GM21717 (cell line): ENCODE measurements around the gene FMN1.

Experiments
- ATAC-seq: cut with Tn5 transposase; IDR thresholded peaks from one replicate; pipeline ENCODE4 v1.9.1; 2021; ENCODE audit warnings: mild to moderate bottlenecking, moderate library complexity; ENCODE audit not compliant: unreplicated experiment

Gene FMN1

GRCh38 chr15:32893421-32893820 lies 301.1 kb downstream of the FMN1 start:
- ATAC-seq = no peak

GRCh38 chr15:32889214-32889613 lies 305.3 kb downstream of the FMN1 start:
- no peak for ATAC-seq

GRCh38 chr15:32888221-32888761 lies 306.2 kb downstream of the FMN1 start:
- no peak for ATAC-seq

DNA sequence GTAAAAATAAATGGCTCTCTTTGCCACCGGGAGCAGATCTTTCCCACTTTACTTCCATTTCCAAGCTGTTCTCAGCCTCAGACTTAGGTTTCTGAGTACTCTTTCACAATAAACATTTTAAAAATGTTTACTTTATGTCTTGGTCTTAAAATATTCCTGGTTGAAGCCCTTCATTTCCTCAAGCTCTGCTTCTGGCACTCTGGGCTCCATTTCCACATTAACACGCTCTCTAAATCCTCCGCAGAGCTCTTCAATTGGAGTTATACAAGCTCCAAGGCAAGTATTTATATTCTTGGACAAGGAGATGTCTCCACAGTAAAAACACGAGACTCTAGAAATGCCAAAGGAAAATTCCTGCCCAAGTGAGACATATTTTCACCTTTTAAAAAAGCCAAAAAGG lies 307.4 kb downstream of the FMN1 start:
- no peak for ATAC-seq

DNA sequence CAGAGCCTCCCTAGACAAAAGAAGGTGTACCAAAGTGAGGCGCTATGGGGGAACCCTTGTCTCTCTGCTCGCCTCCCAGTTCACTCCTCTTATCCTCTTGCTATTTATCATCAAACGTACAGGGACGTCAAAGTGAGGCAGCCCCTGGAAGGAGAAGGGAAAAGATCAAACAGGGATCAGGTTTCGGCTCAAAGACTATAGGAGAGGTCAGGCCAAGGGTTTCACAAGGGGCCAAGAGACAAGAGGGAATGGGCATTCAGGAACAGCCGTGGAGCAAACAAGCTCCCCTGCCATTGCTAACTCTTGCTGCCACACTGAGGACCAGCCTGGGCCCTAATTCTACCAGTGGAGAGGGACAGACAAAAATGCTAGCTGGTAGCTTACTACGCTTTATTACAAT lies 308.1 kb downstream of the FMN1 start:
- ATAC-seq = no peak

DNA sequence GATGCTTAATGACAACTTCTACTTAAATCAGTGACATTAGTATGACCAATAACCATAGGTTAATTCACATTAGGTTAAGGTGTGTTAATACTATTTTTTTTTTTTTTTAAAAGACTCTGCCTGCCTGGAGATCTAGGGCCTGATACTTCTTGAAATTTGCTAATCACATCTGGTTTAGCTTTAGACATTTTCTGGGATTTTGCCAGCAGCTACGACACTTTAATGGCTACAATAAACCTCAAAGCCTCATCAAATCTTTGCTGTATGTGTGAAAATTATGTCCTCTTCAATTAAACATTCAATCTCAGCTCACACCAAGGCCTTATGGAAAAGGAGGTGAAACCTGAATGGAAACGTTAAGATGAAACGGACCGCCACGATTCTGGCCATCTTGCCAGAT lies 308.8 kb downstream of the FMN1 start:
- ATAC-seq = no peak

DNA sequence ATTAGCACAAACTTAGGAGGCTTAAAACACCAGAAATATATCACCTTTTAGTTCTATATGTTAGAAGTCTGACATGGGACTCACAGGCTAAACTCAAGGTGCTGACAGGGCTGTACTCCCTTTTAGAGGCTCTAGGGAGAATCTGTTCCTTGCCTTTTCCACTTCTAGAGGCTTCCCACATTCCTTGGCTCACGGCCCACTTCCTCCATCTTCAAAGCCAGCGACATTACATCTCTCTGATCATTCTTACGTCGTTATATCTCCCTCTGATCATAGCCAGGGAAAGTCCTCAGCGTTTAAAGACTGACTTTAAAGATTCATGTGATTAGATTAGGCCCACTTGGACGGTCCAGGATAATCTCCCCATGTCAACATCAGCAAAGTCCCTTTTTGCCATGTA lies 310.4 kb downstream of the FMN1 start:
- no peak for ATAC-seq

GRCh38 chr15:32882955-32883354 lies 311.6 kb downstream of the FMN1 start:
- no peak for ATAC-seq

GRCh38 chr15:32881528-32881927 lies 313.0 kb downstream of the FMN1 start:
- ATAC-seq = no peak

DNA sequence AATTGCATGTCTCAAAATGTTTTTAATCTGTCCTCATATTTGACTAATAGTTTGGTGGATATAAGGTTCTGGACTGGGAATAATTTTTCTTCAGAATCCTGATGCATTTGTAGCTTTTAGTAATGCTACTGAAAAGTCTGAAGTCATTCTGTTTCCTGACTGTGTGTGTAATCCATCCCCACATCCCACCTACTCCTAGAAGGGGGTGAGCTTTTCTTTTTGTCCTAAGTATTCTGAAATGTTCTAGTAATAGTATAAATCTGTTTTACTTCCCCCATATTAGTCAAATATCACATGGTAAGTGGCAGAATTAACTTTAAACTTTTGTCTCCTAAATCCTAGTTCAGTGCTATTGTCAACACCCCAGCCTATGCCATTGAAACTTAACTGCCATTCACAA lies 313.9 kb downstream of the FMN1 start:
- no peak for ATAC-seq

- ATAC-seq = no peak
Measured at GRCh38 chr15:32879980-32880379, 314.5 kb downstream of the FMN1 start.

- no peak for ATAC-seq
Measured at GRCh38 chr15:32878869-32879805, 315.4 kb downstream of the FMN1 start.

DNA sequence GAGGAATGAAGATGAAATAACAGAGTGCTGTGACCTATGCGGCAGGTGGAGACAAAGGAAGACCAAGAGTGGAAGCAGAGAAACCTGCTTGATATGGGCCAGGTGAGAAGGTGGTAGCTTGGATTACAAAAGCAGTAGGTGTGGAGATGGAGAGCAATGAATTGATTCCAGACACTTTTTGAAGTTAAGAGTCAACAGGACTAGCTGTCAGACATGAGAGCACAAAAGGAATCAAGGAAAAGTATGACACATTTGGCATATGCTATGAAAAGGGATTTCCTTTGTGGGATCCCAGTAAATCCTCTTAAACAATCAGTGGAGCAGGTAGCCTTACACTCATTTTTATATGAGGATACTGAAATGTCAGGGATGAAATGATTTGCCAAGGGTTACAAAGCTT lies 316.2 kb downstream of the FMN1 start:
- no peak for ATAC-seq

DNA sequence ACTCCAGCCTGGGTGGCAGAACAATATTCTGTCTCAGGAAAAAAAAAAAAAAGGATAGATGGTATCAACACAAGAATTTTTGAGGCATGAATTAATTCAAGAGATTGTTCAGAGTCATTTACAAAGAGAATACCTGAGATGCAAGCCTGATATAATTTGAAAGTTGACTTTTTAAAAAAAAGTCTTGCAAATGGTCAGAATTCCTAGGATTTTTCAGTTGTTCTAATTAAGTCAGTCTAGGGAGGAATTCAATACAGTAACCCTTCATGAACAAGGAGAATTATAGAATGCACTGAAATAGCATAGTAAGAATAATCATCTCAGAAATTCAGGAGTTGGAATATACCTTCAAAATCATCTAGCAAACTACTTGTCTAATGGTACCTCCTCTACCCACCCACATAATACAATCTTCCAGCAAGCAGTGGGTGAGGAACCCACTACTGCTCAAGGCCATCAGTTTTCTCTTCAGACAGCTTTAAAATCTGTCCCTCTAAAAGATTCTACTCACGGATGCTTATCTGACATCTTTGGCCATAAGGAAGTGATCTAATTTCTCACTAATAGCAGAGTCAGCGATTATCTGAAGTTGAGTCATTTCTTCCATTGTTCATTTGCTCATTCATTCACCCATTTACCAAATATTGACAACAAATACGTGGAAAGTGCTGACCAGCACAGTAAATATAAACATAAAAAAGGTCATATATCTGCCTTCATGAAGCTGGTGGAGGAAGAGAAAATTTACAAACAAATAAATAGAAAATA lies 317.1 kb downstream of the FMN1 start:
- ATAC-seq = no peak

GRCh38 chr15:32873284-32874114 lies 321.0 kb downstream of the FMN1 start:
- no peak for ATAC-seq

DNA sequence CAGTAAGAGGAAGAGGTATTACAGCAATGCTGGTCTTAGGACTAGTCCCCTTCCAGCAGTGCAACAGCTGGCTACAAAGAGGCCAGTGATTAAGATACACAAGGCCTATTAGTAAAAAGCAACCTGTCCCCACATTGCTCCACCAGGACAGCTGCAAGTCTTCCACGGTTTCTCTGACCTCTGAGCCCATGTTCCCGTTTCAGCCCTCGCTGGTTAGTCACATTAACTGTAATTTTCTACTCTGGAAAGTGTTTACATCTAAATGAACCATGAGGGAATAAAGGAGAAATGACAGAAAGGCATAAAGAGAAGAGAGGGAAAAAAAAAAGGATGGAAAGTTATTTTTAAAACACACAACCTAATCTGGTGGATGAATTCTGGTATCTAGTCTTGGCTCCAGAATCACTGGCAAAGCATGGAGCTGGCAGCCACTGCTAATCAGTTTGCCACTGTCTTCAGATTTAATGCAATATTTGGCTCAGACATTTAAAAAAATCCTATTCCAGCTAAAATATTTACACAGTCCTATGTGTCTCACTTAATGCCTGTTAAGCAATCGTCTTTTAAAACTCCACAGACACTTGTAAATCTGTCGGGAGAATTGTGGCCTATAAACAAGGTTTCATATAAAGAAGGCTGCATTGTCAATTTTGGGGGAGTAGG lies 321.8 kb downstream of the FMN1 start:
- ATAC-seq = no peak

GRCh38 chr15:32871883-32872282 lies 322.6 kb downstream of the FMN1 start:
- no peak for ATAC-seq

DNA sequence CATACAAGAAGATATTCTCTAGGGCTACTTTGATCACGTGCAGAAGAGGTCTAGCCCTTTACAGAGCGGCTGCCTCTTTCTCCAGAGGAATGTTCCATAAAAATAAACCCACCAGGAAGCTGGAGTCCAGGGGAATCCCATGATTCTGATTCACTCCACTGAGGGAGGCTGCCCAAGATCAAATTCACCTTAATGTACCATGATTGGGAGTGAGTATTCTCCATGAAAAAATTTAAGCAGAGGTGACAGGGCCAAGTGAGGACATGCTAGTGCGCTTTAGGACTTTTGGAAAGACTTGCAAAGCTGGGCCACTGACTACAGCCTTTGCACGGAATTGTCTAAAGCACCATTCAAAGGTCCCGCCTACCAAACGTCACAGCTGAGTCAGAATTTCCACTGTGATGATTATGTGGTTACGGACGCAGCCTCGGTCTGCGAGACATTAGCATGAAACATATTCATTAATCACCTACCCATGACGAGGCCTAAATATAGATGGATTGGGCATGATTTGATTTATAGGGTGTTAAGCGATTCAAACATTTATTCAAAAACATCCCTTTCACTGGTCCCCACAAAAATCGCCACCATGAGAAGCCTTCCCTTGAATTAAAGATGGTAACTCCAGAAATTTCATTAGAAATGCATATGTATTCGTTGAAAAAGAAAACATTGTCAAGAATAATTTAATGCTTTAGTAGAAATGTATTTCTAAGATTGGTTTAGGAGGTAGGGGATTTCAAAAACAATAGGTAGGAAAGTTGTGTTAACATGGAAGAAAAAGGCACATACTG lies 324.1 kb downstream of the FMN1 start:
- no peak for ATAC-seq

- no peak for ATAC-seq
Measured at GRCh38 chr15:32869776-32870175, 324.7 kb downstream of the FMN1 start.

GRCh38 chr15:32867313-32867626 lies 327.2 kb downstream of the FMN1 start:
- ATAC-seq = no peak
